Naive B cell (primary cell): ENCODE results near the gene CNTNAP3. TPM values are rescaled to one million over a fixed set of nuclear protein-coding genes. Genes with fewer than 3 reads are reported as not detected.
"Not testable (repeated sequence)": the region's sequence is repeated elsewhere in the genome, so short reads cannot be mapped to it uniquely, and the experiment has no call there.

ENCODE experiments used
- ATAC-seq, 2 donors: fragments of 150-1000 bp; cut with Tn5 transposase; 2 replicates each; pipeline ENCODE4 v1.10.0; 2021; ENCODE audit warnings: low read depth in 2 of 2, mild to moderate bottlenecking in 2 of 2, moderate library complexity in 2 of 2
- DNase-seq: peaks from one replicate; pipeline ENCODE4 v3.0.0; 2022
- H3K27ac Mint-ChIP-seq, 6 donors: one replicate each; pipeline ENCODE4 v1.8.0; 2020 to 2022; ENCODE audit warnings: mild to moderate bottlenecking in 6 of 6, mixed read lengths in 6 of 6, moderate library complexity in 5 of 6, inconsistent platforms in 2 of 6
- H3K27me3 Mint-ChIP-seq, 3 donors: one replicate each; pipeline ENCODE4 v1.8.0; 2021 to 2022; ENCODE audit warnings: mixed read lengths in 3 of 3, mild to moderate bottlenecking in 1 of 3
- H3K36me3 Mint-ChIP-seq, 2 donors: one replicate each; pipeline ENCODE4 v1.8.0; 2020 to 2022; ENCODE audit warnings: mixed read lengths in 2 of 2, inconsistent platforms in 1 of 2, mild to moderate bottlenecking in 1 of 2
- H3K4me1 Mint-ChIP-seq, 3 donors: one replicate each; pipeline ENCODE4 v1.8.0; 2020 to 2022; ENCODE audit warnings: mixed read lengths in 3 of 3, inconsistent platforms in 1 of 3, mild to moderate bottlenecking in 1 of 3, moderate library complexity in 1 of 3
- H3K4me3 Mint-ChIP-seq, 8 donors: one replicate each; pipeline ENCODE4 v1.8.0; 2020 to 2022; ENCODE audit warnings: mild to moderate bottlenecking in 8 of 8, mixed read lengths in 8 of 8, moderate library complexity in 8 of 8, inconsistent platforms in 2 of 8
- H3K9me3 Mint-ChIP-seq, 7 donors: one replicate each; pipeline ENCODE4 v1.8.0; 2020 to 2022; ENCODE audit warnings: mixed read lengths in 7 of 7, mild to moderate bottlenecking in 5 of 7, inconsistent platforms in 2 of 7, moderate library complexity in 1 of 7
- polyA plus RNA-seq, 6 donors: library from polyadenylated mRNA; unstranded; fragments of 300-500 nt; fragmentation: Illumina TruSeq; gene quantifications; one replicate each; pipeline ENCODE4 v1.2.3, GENCODE V29; 2021; ENCODE audit warnings: low read depth in 6 of 6

The CNTNAP3 gene
- polyA plus RNA-seq: under 1 TPM in 1 of 6 donors, not detected in 5; 0.11 TPM

- H3K4me3 Mint-ChIP-seq, ATAC-seq, DNase-seq: not testable (repeated sequence)
Measured at GRCh38 chr9:39287980-39288379, at the start of gene CNTNAP3. TSS of gene CNTNAP3 (minus strand) at chr9:39288167. CDS start at chr9:39288064, 103 bp downstream.

GRCh38 chr9:39279995-39280394 lies 8.0 kb downstream of the CNTNAP3 start:
- not testable (repeated sequence) for H3K27ac Mint-ChIP-seq, H3K9me3 Mint-ChIP-seq, H3K4me1 Mint-ChIP-seq, H3K27me3 Mint-ChIP-seq, H3K36me3 Mint-ChIP-seq, DNase-seq, ATAC-seq, H3K4me3 Mint-ChIP-seq

More at GRCh38 chr9:39287980-39288379, at the start of gene CNTNAP3:
- H3K27me3 Mint-ChIP-seq, H3K27ac Mint-ChIP-seq, H3K4me1 Mint-ChIP-seq, H3K36me3 Mint-ChIP-seq, H3K9me3 Mint-ChIP-seq: not testable (repeated sequence)

GRCh38 chr9:39242513-39242912 lies 45.5 kb downstream of the CNTNAP3 start:
- H3K36me3 Mint-ChIP-seq, ATAC-seq, H3K4me1 Mint-ChIP-seq, H3K27me3 Mint-ChIP-seq, H3K27ac Mint-ChIP-seq, H3K4me3 Mint-ChIP-seq, DNase-seq, H3K9me3 Mint-ChIP-seq: not testable (repeated sequence)

GRCh38 chr9:39232130-39232991 lies 55.6 kb downstream of the CNTNAP3 start:
- not testable (repeated sequence) for DNase-seq, H3K36me3 Mint-ChIP-seq, H3K4me3 Mint-ChIP-seq, H3K27ac Mint-ChIP-seq, ATAC-seq, H3K4me1 Mint-ChIP-seq, H3K9me3 Mint-ChIP-seq, H3K27me3 Mint-ChIP-seq

GRCh38 chr9:39215976-39216375 lies 72.0 kb downstream of the CNTNAP3 start:
- ATAC-seq, H3K27me3 Mint-ChIP-seq, H3K27ac Mint-ChIP-seq, H3K36me3 Mint-ChIP-seq, H3K9me3 Mint-ChIP-seq, DNase-seq, H3K4me1 Mint-ChIP-seq, H3K4me3 Mint-ChIP-seq: not testable (repeated sequence)

- H3K36me3 Mint-ChIP-seq, ATAC-seq, DNase-seq, H3K4me3 Mint-ChIP-seq, H3K4me1 Mint-ChIP-seq, H3K27me3 Mint-ChIP-seq, H3K9me3 Mint-ChIP-seq, H3K27ac Mint-ChIP-seq: not testable (repeated sequence)
Measured at GRCh38 chr9:39209773-39210172, 78.2 kb downstream of the CNTNAP3 start.

GRCh38 chr9:39206643-39207042 lies 81.3 kb downstream of the CNTNAP3 start:
- not testable (repeated sequence) for H3K9me3 Mint-ChIP-seq, H3K4me3 Mint-ChIP-seq, DNase-seq, H3K36me3 Mint-ChIP-seq, H3K4me1 Mint-ChIP-seq, H3K27ac Mint-ChIP-seq, ATAC-seq, H3K27me3 Mint-ChIP-seq

GRCh38 chr9:39205842-39206241 lies 82.1 kb downstream of the CNTNAP3 start:
- not testable (repeated sequence) for ATAC-seq, DNase-seq, H3K4me1 Mint-ChIP-seq

GRCh38 chr9:39200412-39200811 lies 87.6 kb downstream of the CNTNAP3 start:
- DNase-seq, H3K4me3 Mint-ChIP-seq, H3K4me1 Mint-ChIP-seq, ATAC-seq, H3K36me3 Mint-ChIP-seq, H3K27me3 Mint-ChIP-seq, H3K9me3 Mint-ChIP-seq, H3K27ac Mint-ChIP-seq: not testable (repeated sequence)

More at GRCh38 chr9:39205842-39206241, 82.1 kb downstream of the CNTNAP3 start:
- not testable (repeated sequence) for H3K36me3 Mint-ChIP-seq, H3K4me3 Mint-ChIP-seq, H3K9me3 Mint-ChIP-seq, H3K27me3 Mint-ChIP-seq, H3K27ac Mint-ChIP-seq

- H3K4me3 Mint-ChIP-seq, H3K36me3 Mint-ChIP-seq, H3K4me1 Mint-ChIP-seq, H3K9me3 Mint-ChIP-seq, H3K27me3 Mint-ChIP-seq, H3K27ac Mint-ChIP-seq, DNase-seq, ATAC-seq: not testable (repeated sequence)
Measured at GRCh38 chr9:39198000-39198709, 89.8 kb downstream of the CNTNAP3 start.

GRCh38 chr9:39171370-39171769 lies 116.6 kb downstream of the CNTNAP3 start:
- H3K4me3 Mint-ChIP-seq, H3K4me1 Mint-ChIP-seq, H3K9me3 Mint-ChIP-seq, ATAC-seq, H3K27ac Mint-ChIP-seq, H3K27me3 Mint-ChIP-seq, H3K36me3 Mint-ChIP-seq, DNase-seq: not testable (repeated sequence)

GRCh38 chr9:39157714-39158113 lies 130.3 kb downstream of the CNTNAP3 start:
- not testable (repeated sequence) for H3K36me3 Mint-ChIP-seq, H3K4me3 Mint-ChIP-seq, H3K27ac Mint-ChIP-seq, H3K9me3 Mint-ChIP-seq, ATAC-seq, H3K27me3 Mint-ChIP-seq, DNase-seq, H3K4me1 Mint-ChIP-seq

- not testable (repeated sequence) for H3K9me3 Mint-ChIP-seq, H3K4me3 Mint-ChIP-seq, H3K36me3 Mint-ChIP-seq, DNase-seq, H3K27ac Mint-ChIP-seq, H3K27me3 Mint-ChIP-seq, H3K4me1 Mint-ChIP-seq, ATAC-seq
Measured at GRCh38 chr9:39132826-39133552, 155.0 kb downstream of the CNTNAP3 start.
